GM19193 (cell line): ENCODE results near the gene NLGN2.

Experiments
- POLR2A ChIP-seq: IDR thresholded peaks from 4 replicates; pipeline ENCODE4 v1.6.1; 2011; ENCODE audit not compliant: insufficient read depth, insufficient read length; ENCODE audit errors: extremely low read depth

Gene NLGN2

GRCh38 chr17:7405350-7406234 is 2.1 kb upstream of the NLGN2 start:
- no peak for TF ChIP-seq POLR2A

- TF ChIP-seq POLR2A: no peak
Observed at GRCh38 chr17:7406235-7406825, 1.3 kb upstream of the NLGN2 start.

- no peak for TF ChIP-seq POLR2A
Observed at GRCh38 chr17:7407082-7407481, 563 bp upstream of the NLGN2 start.

- TF ChIP-seq POLR2A: no peak
Observed at GRCh38 chr17:7408252-7408727, 645 bp downstream of the NLGN2 start.

- no peak for TF ChIP-seq POLR2A
Observed at GRCh38 chr17:7408863-7409262, 1.2 kb downstream of the NLGN2 start.

- TF ChIP-seq POLR2A: no peak
Observed at GRCh38 chr17:7409716-7410115, 2.1 kb downstream of the NLGN2 start.

GRCh38 chr17:7410634-7411426 is 3.2 kb downstream of the NLGN2 start:
- TF ChIP-seq POLR2A: no peak

- no peak for TF ChIP-seq POLR2A
Observed at GRCh38 chr17:7411427-7411750, 3.7 kb downstream of the NLGN2 start.

GRCh38 chr17:7413346-7413985 is 5.8 kb downstream of the NLGN2 start:
- no peak for TF ChIP-seq POLR2A

- no peak for TF ChIP-seq POLR2A
Observed at GRCh38 chr17:7414837-7415236, 7.2 kb downstream of the NLGN2 start.

GRCh38 chr17:7415784-7416183 is 8.1 kb downstream of the NLGN2 start:
- TF ChIP-seq POLR2A: no peak

GRCh38 chr17:7416323-7416722 is 8.7 kb downstream of the NLGN2 start:
- no peak for TF ChIP-seq POLR2A

GRCh38 chr17:7417056-7417655 is 9.5 kb downstream of the NLGN2 start:
- TF ChIP-seq POLR2A: no peak

- TF ChIP-seq POLR2A: no peak
Observed at GRCh38 chr17:7418472-7419152, 11.0 kb downstream of the NLGN2 start.
